Measurements from ENCODE around the gene FRMD5. TPM values are rescaled to one million over a fixed set of nuclear protein-coding genes. Genes with fewer than 3 reads are reported as not detected.

FRMD5 gene
- total and polyA plus RNA-seq, 2 experiments from 2014 or later = 5.9 to 10.1 TPM

DNA sequence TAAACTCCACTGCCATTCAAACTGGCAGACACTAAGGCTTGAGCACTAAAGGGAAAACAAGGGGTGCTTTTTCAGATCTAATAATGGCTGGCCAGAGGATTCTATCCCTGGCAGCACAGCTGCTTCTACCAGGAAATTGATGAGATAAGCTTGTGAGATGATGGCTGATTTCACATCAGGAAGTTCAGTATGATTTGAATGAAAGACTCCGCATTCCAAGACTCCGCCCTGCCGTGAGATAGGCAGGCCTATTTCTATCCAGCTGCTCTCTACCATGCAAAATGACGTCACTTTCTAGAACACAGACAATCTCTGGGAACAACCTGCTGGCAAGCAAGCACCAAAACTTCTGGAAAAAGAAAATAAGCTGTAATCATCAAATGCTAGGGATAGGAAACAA, 196.5 kb downstream of the FRMD5 start:
- Mint-ChIP-seq H3K27me3 (ENCODE audit: insufficient read depth, low read depth, poor library complexity) (no peaks in the 10 kb centered on the region), H3K4me1 (no peaks in the 10 kb centered on the region)

More for the DNA sequence above, 196.5 kb downstream of the FRMD5 start:
- H2AFZ ChIP-seq = no peak overlapping the region
- Mint-ChIP-seq H3K27ac (peak overlapping the region; percentile 47; the same call in 1 of the 2 replicates), H3K9me3 (no peaks in the 10 kb centered on the region), H3K4me3 (no peak overlapping the region), H3K36me3 (ENCODE audit: low read depth) (no peaks in the 10 kb centered on the region)
- no peaks in the 10 kb centered on the region for H3K4me1 ChIP-seq (ENCODE audit: insufficient read depth)
- TF ChIP-seq CREB1 (CRISPR knock-in tag; IDR thresholded peaks at IDR 0.05; ENCODE audit: low read depth) (no peak), NANOG (IDR thresholded peaks at IDR 0.05; ENCODE audit: borderline replicate concordance) (no peak), STAT1 (IDR thresholded peaks at IDR 0.05; ENCODE audit: unreplicated experiment) (no peak), ZNF331 (CRISPR knock-in tag; IDR thresholded peaks at IDR 0.05; ENCODE audit: low read depth) (no peak), ZNF114 (CRISPR knock-in tag; IDR thresholded peaks at IDR 0.05) (no peak), EZH2phosphoT487 (IDR thresholded peaks at IDR 0.05; ENCODE audit: unreplicated experiment) (no peak), EZH2 (IDR thresholded peaks at IDR 0.05; ENCODE audit: low read depth, unreplicated experiment) (no peak), JUNB (IDR thresholded peaks at IDR 0.05; ENCODE audit: unreplicated experiment) (no peak), POLR2AphosphoS5 (IDR thresholded peaks at IDR 0.05; ENCODE audit: low read depth) (no peak)
- TF ChIP-seq, protein P1, sequence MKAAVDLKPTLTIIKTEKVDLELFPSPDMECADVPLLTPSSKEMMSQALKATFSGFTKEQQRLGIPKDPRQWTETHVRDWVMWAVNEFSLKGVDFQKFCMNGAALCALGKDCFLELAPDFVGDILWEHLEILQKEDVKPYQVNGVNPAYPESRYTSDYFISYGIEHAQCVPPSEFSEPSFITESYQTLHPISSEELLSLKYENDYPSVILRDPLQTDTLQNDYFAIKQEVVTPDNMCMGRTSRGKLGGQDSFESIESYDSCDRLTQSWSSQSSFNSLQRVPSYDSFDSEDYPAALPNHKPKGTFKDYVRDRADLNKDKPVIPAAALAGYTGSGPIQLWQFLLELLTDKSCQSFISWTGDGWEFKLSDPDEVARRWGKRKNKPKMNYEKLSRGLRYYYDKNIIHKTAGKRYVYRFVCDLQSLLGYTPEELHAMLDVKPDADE (IDR thresholded peaks at IDR 0.05) = no peak
- TF ChIP-seq, protein P2, sequence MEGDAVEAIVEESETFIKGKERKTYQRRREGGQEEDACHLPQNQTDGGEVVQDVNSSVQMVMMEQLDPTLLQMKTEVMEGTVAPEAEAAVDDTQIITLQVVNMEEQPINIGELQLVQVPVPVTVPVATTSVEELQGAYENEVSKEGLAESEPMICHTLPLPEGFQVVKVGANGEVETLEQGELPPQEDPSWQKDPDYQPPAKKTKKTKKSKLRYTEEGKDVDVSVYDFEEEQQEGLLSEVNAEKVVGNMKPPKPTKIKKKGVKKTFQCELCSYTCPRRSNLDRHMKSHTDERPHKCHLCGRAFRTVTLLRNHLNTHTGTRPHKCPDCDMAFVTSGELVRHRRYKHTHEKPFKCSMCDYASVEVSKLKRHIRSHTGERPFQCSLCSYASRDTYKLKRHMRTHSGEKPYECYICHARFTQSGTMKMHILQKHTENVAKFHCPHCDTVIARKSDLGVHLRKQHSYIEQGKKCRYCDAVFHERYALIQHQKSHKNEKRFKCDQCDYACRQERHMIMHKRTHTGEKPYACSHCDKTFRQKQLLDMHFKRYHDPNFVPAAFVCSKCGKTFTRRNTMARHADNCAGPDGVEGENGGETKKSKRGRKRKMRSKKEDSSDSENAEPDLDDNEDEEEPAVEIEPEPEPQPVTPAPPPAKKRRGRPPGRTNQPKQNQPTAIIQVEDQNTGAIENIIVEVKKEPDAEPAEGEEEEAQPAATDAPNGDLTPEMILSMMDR (conservative IDR thresholded peaks at IDR 0.05; ENCODE audit: low read depth in 2 of 2) = no peak
- TF ChIP-seq, protein P3, sequence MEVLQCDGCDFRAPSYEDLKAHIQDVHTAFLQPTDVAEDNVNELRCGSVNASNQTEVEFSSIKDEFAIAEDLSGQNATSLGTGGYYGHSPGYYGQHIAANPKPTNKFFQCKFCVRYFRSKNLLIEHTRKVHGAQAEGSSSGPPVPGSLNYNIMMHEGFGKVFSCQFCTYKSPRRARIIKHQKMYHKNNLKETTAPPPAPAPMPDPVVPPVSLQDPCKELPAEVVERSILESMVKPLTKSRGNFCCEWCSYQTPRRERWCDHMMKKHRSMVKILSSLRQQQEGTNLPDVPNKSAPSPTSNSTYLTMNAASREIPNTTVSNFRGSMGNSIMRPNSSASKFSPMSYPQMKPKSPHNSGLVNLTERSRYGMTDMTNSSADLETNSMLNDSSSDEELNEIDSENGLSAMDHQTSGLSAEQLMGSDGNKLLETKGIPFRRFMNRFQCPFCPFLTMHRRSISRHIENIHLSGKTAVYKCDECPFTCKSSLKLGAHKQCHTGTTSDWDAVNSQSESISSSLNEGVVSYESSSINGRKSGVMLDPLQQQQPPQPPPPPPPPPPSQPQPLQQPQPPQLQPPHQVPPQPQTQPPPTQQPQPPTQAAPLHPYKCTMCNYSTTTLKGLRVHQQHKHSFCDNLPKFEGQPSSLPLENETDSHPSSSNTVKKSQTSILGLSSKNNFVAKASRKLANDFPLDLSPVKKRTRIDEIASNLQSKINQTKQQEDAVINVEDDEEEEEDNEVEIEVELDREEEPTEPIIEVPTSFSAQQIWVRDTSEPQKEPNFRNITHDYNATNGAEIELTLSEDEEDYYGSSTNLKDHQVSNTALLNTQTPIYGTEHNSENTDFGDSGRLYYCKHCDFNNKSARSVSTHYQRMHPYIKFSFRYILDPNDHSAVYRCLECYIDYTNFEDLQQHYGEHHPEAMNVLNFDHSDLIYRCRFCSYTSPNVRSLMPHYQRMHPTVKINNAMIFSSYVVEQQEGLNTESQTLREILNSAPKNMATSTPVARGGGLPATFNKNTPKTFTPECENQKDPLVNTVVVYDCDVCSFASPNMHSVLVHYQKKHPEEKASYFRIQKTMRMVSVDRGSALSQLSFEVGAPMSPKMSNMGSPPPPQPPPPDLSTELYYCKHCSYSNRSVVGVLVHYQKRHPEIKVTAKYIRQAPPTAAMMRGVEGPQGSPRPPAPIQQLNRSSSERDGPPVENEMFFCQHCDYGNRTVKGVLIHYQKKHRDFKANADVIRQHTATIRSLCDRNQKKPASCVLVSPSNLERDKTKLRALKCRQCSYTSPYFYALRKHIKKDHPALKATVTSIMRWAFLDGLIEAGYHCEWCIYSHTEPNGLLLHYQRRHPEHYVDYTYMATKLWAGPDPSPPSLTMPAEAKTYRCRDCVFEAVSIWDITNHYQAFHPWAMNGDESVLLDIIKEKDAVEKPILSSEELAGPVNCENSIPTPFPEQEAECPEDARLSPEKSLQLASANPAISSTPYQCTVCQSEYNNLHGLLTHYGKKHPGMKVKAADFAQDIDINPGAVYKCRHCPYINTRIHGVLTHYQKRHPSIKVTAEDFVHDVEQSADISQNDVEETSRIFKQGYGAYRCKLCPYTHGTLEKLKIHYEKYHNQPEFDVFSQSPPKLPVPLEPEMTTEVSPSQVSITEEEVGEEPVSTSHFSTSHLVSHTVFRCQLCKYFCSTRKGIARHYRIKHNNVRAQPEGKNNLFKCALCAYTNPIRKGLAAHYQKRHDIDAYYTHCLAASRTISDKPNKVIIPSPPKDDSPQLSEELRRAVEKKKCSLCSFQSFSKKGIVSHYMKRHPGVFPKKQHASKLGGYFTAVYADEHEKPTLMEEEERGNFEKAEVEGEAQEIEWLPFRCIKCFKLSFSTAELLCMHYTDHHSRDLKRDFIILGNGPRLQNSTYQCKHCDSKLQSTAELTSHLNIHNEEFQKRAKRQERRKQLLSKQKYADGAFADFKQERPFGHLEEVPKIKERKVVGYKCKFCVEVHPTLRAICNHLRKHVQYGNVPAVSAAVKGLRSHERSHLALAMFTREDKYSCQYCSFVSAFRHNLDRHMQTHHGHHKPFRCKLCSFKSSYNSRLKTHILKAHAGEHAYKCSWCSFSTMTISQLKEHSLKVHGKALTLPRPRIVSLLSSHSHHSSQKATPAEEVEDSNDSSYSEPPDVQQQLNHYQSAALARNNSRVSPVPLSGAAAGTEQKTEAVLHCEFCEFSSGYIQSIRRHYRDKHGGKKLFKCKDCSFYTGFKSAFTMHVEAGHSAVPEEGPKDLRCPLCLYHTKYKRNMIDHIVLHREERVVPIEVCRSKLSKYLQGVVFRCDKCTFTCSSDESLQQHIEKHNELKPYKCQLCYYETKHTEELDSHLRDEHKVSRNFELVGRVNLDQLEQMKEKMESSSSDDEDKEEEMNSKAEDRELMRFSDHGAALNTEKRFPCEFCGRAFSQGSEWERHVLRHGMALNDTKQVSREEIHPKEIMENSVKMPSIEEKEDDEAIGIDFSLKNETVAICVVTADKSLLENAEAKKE (CRISPR knock-in tag; IDR thresholded peaks at IDR 0.05) = no peak
- TF ChIP-seq, protein P4, sequence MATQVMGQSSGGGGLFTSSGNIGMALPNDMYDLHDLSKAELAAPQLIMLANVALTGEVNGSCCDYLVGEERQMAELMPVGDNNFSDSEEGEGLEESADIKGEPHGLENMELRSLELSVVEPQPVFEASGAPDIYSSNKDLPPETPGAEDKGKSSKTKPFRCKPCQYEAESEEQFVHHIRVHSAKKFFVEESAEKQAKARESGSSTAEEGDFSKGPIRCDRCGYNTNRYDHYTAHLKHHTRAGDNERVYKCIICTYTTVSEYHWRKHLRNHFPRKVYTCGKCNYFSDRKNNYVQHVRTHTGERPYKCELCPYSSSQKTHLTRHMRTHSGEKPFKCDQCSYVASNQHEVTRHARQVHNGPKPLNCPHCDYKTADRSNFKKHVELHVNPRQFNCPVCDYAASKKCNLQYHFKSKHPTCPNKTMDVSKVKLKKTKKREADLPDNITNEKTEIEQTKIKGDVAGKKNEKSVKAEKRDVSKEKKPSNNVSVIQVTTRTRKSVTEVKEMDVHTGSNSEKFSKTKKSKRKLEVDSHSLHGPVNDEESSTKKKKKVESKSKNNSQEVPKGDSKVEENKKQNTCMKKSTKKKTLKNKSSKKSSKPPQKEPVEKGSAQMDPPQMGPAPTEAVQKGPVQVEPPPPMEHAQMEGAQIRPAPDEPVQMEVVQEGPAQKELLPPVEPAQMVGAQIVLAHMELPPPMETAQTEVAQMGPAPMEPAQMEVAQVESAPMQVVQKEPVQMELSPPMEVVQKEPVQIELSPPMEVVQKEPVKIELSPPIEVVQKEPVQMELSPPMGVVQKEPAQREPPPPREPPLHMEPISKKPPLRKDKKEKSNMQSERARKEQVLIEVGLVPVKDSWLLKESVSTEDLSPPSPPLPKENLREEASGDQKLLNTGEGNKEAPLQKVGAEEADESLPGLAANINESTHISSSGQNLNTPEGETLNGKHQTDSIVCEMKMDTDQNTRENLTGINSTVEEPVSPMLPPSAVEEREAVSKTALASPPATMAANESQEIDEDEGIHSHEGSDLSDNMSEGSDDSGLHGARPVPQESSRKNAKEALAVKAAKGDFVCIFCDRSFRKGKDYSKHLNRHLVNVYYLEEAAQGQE (IDR thresholded peaks at IDR 0.05; ENCODE audit: unreplicated experiment) = no peak
- no peak overlapping the region for H3K27ac ChIP-seq (ENCODE audit: low read depth)
- no peaks in the 10 kb centered on the region for H3K79me2 ChIP-seq (replicated peaks; ENCODE audit: insufficient read depth)
- no peak overlapping the region for H3K4me3 ChIP-seq
- ATAC-seq (peak; percentile 39; the same call in 1 of the 3 replicates), DNase-seq (ENCODE audit: low spot score) (peak; percentile 24)
- no peaks in the 10 kb centered on the region for H3K27me3 ChIP-seq (ENCODE audit: insufficient read depth)
- H3F3A ChIP-seq (replicated peaks; ENCODE audit: low read depth) = no peaks in the 10 kb centered on the region
- no peak overlapping the region for H3K4me2 ChIP-seq
- no peaks in the 10 kb centered on the region for H3K36me3 ChIP-seq (ENCODE audit: insufficient read depth)
- H3K9me2 ChIP-seq (ENCODE audit: insufficient read depth) = no peaks in the 10 kb centered on the region
- no peaks in the 10 kb centered on the region for H4K20me1 ChIP-seq (replicated peaks; ENCODE audit: insufficient read depth)

Measured in GM23338 (cell line).